ENCODE results near the gene PLA2G12A.

- TF ChIP-seq EZH2phosphoT487 (IDR thresholded peaks at IDR 0.05; ENCODE audit: insufficient read depth, low read depth) (no peak), EZH2 (IDR thresholded peaks at IDR 0.05; ENCODE audit: insufficient read depth, poor library complexity, severe bottlenecking) (no peak)
These were observed 22.0 kb upstream of the PLA2G12A start for GRCh38 chr4:109751852-109752251.

Measured in GM23248 (cell line).